HG02759 (cell line): ENCODE results near the gene PRPF40B.

Source experiments
- ATAC-seq: cut with Tn5 transposase; IDR thresholded peaks from one replicate; pipeline ENCODE4 v1.9.1; 2021; ENCODE audit warnings: mild to moderate bottlenecking, moderate library complexity; ENCODE audit not compliant: unreplicated experiment

PRPF40B gene

DNA sequence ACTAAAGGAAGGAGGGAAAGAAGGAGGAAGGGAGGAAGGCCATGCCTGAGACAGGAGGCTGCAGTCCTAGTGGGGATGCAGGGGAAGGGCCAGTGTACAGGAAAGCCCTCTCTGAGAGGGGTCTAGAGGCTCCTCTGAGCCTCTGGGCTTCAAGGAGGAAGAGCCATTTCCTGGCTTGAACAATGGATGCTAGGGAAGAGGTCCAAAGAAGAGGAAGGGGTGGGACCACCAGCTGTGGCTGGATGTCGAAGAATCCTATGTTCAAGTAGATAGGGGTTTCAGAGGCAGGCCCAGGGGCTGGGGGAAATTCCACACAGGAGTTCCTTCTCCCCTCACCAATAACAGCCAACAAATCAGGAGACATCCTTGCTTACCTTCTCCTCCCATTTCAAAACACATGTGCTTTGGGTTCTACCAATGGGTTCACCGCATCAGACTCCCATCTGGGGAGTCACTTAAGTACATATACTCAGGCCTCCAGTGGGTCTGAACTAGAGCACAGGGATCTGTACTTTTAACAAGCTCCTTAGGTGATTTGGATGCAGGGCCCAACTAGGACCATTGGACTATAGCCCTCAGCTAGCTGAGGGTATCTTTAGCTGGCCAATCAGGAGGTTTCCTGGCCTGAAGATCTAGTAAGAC lies 32.4 kb downstream of the PRPF40B start:
- no peak for ATAC-seq

GRCh38 chr12:49658276-49658675 lies 34.9 kb downstream of the PRPF40B start:
- no peak for ATAC-seq

- ATAC-seq = no peak
These were observed 36.4 kb downstream of the PRPF40B start for GRCh38 chr12:49659753-49660152.

DNA sequence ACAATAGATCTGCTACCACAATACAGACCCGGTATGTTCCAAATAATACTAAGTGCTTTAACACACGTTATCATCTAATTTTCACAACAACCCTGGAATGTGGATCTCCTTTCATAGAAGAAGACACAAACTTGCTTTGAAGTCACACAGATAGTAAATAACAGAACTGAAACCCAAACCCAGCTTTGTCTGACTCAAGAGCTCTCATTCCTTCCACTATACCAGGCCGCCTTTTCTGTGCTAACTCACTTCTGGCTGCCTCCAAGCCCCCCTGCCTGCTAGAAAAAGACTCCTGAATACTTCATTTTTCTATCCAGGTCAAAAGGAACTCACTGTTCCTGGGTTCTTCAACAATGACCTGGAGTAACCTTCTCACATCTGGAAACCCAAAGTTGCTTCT lies 37.8 kb downstream of the PRPF40B start:
- ATAC-seq = no peak

GRCh38 chr12:49661746-49662145 lies 38.4 kb downstream of the PRPF40B start:
- ATAC-seq = no peak

DNA sequence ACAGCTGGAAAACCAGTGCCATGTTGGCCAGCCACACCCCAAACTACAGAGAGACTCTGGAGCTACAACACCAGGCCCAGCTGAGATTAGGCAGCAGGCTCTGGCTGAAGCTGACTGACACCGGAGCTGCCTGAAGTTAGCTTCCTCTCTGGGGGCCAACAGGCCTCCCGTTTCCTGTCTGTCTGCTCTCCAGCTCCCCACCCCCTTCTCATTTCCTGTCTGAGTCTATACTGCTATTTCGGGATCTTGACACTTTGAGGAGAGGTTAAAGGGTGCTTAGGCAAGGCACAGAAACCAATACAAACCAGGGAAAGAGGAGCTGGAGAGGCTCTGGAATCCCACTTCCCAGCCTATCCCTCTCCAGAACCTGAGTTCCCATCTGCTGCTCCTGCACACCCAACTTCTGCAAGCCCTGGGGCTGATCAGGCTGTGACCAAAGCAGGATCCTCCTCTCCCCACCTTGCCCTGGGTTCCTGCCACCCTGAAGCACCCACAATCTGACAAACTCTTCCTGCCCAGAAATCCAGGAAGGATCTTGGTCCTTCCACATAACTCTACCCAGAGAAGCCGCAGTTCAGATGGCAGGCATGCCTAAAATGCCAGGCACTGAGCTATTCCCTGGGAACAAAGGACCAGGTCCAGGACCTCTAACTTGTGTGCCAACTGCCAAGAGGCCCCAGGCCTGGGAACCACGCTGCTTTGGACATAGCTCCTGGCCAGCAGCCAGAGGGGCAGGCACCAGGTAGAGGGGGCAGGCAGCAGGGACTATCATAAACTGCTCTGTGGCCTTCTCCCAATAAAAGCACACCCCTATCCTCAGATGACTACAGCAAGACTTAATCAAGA lies 39.9 kb downstream of the PRPF40B start:
- peak; percentile 82 for ATAC-seq

DNA sequence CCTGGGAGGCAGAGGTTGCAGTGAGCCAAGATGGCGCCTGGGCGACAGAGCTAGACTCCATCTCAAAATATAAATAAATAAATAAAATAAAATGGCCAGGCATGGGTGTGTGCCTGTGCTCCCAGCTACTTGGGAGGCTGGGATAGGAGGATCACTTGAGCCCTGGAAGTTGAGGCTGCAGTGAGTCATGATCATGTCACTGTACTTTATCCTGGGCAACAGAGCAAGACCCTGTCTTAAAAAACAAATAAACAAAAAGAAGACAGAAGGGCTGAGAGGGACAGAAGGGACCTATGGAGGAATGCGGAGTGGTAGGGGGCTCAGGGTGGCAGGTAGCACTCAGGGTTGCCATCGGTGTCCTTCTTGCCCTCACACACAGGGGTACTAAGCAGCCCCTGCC lies 40.8 kb downstream of the PRPF40B start:
- ATAC-seq = no peak

DNA sequence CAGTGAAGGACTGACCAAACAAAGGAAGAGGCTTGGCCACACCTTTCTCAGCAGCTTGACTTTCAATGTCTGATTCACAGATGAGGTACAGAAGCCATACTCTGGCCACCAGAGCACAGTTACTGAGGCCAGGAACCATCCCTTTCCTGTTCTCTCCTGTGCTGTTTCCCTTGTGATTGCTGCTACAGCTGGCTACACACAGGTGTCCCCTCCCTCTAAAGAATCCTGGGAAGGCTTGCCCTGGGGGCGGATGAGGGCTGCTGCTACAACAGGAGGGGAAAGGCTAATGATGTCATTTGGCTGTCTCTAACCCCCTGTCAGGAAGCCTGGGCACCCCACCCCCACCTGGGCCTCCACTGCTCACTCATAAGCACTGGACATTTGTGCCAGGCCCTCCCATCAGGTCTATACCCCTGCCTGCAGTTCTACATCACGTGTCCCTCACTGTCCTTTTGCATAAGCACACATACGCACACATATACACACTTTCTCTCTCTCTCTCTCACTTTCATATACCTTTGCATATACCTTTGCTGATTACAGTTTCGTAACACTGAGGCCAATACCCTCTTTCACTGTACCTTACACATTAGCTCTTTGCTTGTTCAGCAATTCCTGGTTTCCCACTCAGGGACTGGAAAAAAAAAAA lies 41.4 kb downstream of the PRPF40B start:
- ATAC-seq = peak; percentile 51

DNA sequence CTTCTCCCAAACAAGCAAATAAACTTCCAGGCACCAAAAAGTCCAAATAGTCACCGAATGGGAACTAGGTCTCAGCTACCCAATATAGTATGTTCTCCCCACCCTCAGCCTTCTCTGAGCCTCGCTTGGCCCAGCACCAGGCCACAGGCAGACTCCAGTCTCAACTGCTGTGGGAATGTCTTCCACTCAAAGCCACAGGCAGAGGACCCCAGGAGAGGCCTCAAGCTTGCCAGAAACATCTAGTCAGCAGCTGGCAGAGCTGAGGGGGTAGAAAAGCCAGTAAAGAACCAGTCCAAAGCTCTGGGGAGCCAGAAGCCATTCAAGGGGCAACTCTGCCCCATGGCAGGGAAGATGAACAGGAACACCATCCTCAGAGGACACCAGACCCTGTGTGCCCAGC lies 42.0 kb downstream of the PRPF40B start:
- no peak for ATAC-seq

DNA sequence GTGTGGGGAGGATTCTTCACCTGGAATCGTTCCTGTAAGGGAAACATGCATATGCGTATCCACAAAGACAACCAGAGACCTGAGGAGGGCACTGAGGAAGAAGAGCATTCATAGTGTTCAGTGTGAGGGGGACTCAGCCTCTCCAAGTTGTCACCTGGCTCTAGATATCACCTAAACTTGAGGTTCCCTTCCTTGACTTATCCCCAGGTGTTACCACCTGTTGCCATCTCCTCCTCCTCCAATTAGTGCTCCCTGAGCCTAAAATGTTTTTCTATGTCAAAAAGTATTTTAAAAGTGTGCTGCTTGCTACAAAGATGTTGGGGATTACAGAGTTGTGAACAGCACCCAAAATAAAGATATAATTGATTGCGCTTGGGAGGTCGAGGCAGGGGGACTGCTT lies 42.8 kb downstream of the PRPF40B start:
- no peak for ATAC-seq

DNA sequence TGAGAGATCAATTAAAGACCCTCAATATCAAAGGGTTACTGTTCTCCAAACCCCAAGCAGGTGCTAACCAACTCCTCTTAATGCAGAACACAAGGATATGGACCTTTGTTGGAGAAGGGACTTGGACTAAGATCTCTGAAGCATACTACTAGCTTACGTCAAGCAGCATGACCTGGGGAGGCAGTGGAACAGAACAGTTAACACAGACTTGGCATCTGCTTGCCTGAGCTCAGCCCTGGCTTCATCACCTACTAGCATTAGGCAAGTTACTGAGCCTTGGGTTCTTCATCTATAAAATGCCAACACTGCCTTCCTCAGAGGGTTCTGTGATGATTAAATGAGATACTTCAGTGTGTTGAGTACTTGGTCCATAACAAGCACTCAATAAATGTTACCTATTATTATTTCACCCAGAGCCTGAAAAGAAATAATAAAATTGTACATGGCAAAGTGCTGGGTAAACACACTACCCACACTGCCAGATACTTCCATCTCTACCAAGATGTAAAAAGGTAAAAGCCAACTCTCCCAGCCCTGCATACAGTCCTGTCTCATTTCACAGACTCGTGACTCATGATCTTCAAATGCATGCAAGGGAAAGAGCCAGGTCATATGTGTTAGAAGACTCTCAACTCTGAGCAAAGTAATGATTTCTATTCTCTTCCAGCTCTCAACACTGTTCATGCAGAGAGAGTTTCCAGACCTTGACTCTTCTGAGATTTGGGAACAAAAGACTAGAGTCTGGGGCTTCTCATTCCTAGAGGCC lies 44.1 kb downstream of the PRPF40B start:
- no peak for ATAC-seq

DNA sequence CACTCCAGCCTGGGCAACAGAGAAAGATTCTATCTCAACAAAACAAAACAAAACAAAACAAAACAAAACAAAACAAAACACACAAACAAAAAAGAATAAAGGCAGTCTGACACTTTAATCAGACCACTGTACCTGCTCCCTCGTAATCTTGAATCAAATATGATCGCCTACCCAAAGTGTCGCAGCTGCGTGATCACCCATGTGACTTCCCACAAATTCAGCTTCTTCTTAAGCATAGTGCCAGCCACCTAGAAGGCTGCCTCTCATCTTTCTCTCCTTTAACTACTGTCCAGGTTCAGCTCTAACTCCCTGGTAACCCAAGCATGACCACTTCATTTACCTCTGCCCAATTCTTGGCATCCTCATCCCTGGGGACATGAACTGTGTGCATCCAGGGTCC lies 46.4 kb downstream of the PRPF40B start:
- no peak for ATAC-seq

GRCh38 chr12:49671031-49671765 lies 47.8 kb downstream of the PRPF40B start:
- no peak for ATAC-seq

DNA sequence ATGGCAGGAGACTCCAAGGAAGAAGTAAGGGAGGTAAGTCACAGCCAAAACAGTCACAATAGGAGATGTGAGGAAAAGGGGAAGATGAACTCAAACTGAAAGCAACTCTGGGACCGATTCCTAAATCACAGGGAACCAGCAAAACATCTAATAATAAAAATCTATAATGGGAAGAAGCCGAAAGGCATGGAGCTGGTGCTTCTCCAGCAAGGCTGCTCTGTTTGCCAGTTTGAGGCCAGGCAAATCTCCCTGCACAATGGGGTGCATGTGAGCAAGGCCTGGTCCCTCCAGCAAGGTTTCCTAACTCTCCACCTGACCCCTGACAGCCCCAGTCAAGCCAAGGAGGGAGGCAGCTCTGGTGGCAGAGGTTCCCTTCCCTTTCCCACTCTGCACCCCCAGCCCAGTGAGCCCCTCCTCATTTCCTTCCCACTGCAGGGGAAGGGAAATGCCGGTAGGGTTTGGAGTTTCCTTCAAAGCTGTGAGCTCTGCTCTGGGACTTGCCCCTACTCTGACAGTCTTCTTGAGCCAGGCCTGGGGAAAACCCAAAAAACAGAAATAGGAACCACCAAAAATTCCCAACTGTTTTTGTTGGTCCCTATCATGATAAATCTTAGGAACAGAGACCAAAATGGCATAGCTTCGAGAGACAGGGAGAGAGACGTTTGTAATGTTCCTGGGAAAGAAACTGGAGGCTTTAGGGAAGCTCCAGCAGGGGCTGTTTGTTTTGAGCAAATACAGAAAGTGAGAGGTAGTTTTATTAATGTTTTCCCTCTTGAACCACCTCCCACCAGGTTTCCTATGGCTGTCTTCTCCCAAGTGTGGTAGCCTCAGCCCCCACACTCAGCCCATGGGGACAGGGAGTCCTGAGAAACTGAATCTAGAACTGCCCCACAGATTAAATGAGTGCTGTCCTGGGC lies 49.2 kb downstream of the PRPF40B start:
- no peak for ATAC-seq

GRCh38 chr12:49673446-49674317 lies 50.3 kb downstream of the PRPF40B start:
- no peak for ATAC-seq

GRCh38 chr12:49674318-49674981 lies 51.1 kb downstream of the PRPF40B start:
- no peak for ATAC-seq

- ATAC-seq = no peak
These were observed 51.8 kb downstream of the PRPF40B start for GRCh38 chr12:49675137-49675536.

DNA sequence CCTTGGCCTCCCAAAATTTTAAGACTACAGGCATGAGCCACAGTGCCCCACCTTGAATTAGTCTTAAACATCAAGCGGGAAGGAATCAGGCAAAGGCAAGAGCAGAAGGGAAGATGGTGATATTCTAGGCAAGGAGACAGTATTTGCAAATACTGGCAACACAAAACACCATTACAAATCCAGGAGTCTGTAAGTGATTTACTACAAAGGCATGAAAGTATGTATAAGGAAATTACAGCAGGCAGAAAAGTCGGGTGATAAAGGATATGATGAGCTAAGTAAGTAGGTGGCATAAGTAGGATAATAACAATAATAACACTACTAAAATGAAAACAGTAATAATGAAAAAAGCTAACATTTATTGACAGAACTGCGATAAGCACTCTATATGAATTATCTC lies 55.4 kb downstream of the PRPF40B start:
- no peak for ATAC-seq
